GM23248 (cell line): Measurements from ENCODE around the gene TREX2. TPM values are rescaled to one million over a fixed set of nuclear protein-coding genes. Genes with fewer than 3 reads are reported as not detected.

ENCODE experiments used
- DNase-seq: peaks from one replicate; pipeline ENCODE4 v3.0.0-alpha.2; 2015
- H2AFZ ChIP-seq: fragments of 200-600 bp; sonication (generic); 2 replicates; pipeline ENCODE4 v1.6.1; 2016; ENCODE audit warnings: antibody characterized with exemption
- H3F3A ChIP-seq: fragments of 200-600 bp; sonication (generic); 2 replicates; pipeline ENCODE4 v1.6.1; 2016; ENCODE audit warnings: mild to moderate bottlenecking, antibody characterized with exemption, mixed run types; ENCODE audit not compliant: insufficient read depth
- H3K27ac ChIP-seq: fragments of 200-600 bp; sonication (generic); 2 replicates; pipeline ENCODE4 v1.5.1; 2016; ENCODE audit warnings: mild to moderate bottlenecking
- H3K27me3 ChIP-seq: fragments of 200-600 bp; sonication (generic); replicated peaks from 2 replicates; pipeline ENCODE4 v1.6.1; 2016; ENCODE audit warnings: mild to moderate bottlenecking; ENCODE audit not compliant: insufficient read depth
- H3K36me3 ChIP-seq: fragments of 200-600 bp; sonication (generic); 2 replicates; pipeline ENCODE4 v1.6.1; 2016; ENCODE audit warnings: low read depth, mild to moderate bottlenecking
- H3K4me1 ChIP-seq: fragments of 200-600 bp; sonication (generic); 2 replicates; pipeline ENCODE4 v1.6.1; 2016; ENCODE audit warnings: mild to moderate bottlenecking; ENCODE audit not compliant: insufficient read depth
- H3K4me2 ChIP-seq: fragments of 200-600 bp; sonication (generic); one replicate; pipeline ENCODE4 v1.6.1; 2016; ENCODE audit warnings: mild to moderate bottlenecking; ENCODE audit not compliant: unreplicated experiment
- H3K4me3 ChIP-seq: fragments of 200-600 bp; sonication (generic); 2 replicates; pipeline ENCODE4 v1.5.1; 2016; ENCODE audit warnings: mild to moderate bottlenecking
- H3K79me2 ChIP-seq: fragments of 200-600 bp; sonication (generic); 2 replicates; pipeline ENCODE4 v1.6.1; 2016; ENCODE audit warnings: mild to moderate bottlenecking; ENCODE audit not compliant: insufficient read depth
- H3K9ac ChIP-seq: fragments of 200-600 bp; sonication (generic); 2 replicates; pipeline ENCODE4 v1.6.1; 2016; ENCODE audit warnings: mild to moderate bottlenecking
- H3K9me2 ChIP-seq: fragments of 200-600 bp; sonication (generic); 2 replicates; pipeline ENCODE4 v1.6.1; 2016; ENCODE audit warnings: mixed run types, mild to moderate bottlenecking, moderate library complexity; ENCODE audit not compliant: insufficient read depth
- H3K9me3 ChIP-seq: fragments of 200-600 bp; sonication (generic); one replicate; pipeline ENCODE4 v1.6.1; 2017; ENCODE audit warnings: low read depth
- H4K20me1 ChIP-seq: fragments of 200-600 bp; sonication (generic); 2 replicates; pipeline ENCODE4 v1.6.0; 2016; ENCODE audit not compliant: insufficient read depth
- EZH2 ChIP-seq: fragments of 200-600 bp; sonication (generic); IDR thresholded peaks from 2 replicates; pipeline ENCODE4 v1.6.1; 2018; ENCODE audit warnings: antibody characterized with exemption, mild to moderate bottlenecking; ENCODE audit not compliant: insufficient read depth, poor library complexity, severe bottlenecking
- EZH2phosphoT487 ChIP-seq: fragments of 200-600 bp; sonication (generic); IDR thresholded peaks from 2 replicates; pipeline ENCODE4 v1.6.1; 2018; ENCODE audit warnings: antibody characterized with exemption, moderate library complexity, mild to moderate bottlenecking, low read depth; ENCODE audit not compliant: insufficient read depth
- WGBS, 2 experiments: methylation state at CpG; one replicate each; pipeline ENCODE4 v1.1.6; 2015 to 2017; ENCODE audit warnings: low lambda C conversion rate in 2 of 2, low coverage in 1 of 2; ENCODE audit errors: missing lambda C conversion rate in 2 of 2; 5-methylcytosine and 5-hydroxymethylcytosine counted together
- in situ Hi-C: fragments of 300-500 bp; cut with MboI; formaldehyde crosslinking; loops from 2 replicates; pipeline ENCODE4 v1.15.0; 2020
- polyA plus RNA-seq: library from polyadenylated mRNA; unstranded; fragments of >200 nt; fragmentation: Nextera tagmentation; extraction: Ambion mirVana; gene quantifications from 2 replicates; pipeline ENCODE4 v1.2.1, GENCODE V29; 2016
- total RNA-seq: library from RNA; depleted of rRNA; stranded (reverse); fragments of >200 nt; shearing (Covaris generic); gene quantifications from 2 replicates; pipeline ENCODE4 v1.2.3, GENCODE V29; 2014

Gene TREX2
- total and polyA plus RNA-seq, 2 experiments from 2014 or later, result 0.24 to 0.76 TPM

DNA sequence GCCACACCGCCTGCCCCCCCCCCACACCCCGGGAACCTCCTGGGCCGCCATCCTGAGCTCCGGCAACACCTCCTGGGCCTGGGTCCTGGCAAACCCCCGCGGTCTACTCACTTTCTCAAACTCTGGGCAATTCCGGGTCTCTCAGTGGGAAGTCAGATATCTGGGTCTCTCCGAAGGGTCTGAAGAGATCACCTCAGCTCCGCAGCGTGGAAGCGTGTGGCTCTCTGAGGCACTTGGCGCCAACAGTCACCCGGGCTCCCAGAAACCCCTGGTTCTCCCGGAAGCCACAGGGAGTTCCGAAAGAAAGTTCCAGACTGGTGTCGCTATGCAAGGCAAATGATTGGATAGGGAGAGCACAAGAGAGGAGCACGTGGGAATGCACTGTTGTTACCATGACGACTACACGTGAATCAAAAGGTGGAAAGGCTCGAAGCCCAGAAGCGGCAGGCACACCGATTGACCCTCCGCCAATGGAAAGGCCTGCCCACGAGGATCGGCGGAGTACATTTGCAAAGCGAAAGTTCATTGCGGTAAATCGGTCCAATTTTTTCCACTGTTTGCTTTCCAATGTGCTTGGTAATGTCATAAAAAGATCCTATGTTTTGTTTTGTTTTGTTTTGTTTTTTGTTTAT is 44.6 kb downstream of the TREX2 start, which contains the start of gene PNMA6E:
Gene PNMA6E (minus strand): TSS at position 218 of the 632 bp plus-strand sequence. CDS start 2,501 bp downstream, outside the sequence.
- DNase-seq, result no peak
- Histone ChIP-seq H3K36me3 (no peaks in the 10 kb centered on the region), H4K20me1 (no peaks in the 10 kb centered on the region), H3K79me2 (no peaks in the 10 kb centered on the region), H3K4me1 (no peaks in the 10 kb centered on the region), H3K9me3 (no peaks in the 10 kb centered on the region), H3K27ac (no peak within 1 kb of the TSS), H3K4me3 (no peak within 1 kb of the TSS), H3K4me2 (no peak within 1 kb of the TSS), H3F3A (no peaks in the 10 kb centered on the region), H3K9me2 (no peaks in the 10 kb centered on the region), H3K27me3 (no peaks in the 10 kb centered on the region), H3K9ac (no peak within 1 kb of the TSS), H2AFZ (no peak within 1 kb of the TSS)
- 92 to 93% methylated on average over 20 to 27 of the region's 29 CpGs for WGBS, 2 experiments
- in situ Hi-C loops, result no loop called here
- no peak for TF ChIP-seq EZH2

GRCh38 chrX:153400146-153401132 is 45.4 kb downstream of the TREX2 start:
- Histone ChIP-seq H3K9ac (no peak overlapping the region), H3K27me3 (no peaks in the 10 kb centered on the region), H3K4me1 (no peaks in the 10 kb centered on the region), H3K27ac (no peak overlapping the region), H2AFZ (no peak overlapping the region), H3K36me3 (no peaks in the 10 kb centered on the region), H3K9me3 (no peaks in the 10 kb centered on the region), H3F3A (no peaks in the 10 kb centered on the region), H3K4me3 (no peak overlapping the region), H3K79me2 (no peaks in the 10 kb centered on the region), H4K20me1 (no peaks in the 10 kb centered on the region), H3K9me2 (no peaks in the 10 kb centered on the region), H3K4me2 (no peak overlapping the region)
- 43 to 79% methylated on average over 3 to 57 of the region's 60 CpGs for WGBS, 2 experiments
- DNase-seq, result peak; percentile 24
- TF ChIP-seq EZH2 (no peak), EZH2phosphoT487 (no peak)
- in situ Hi-C loops, result no loop called here

- DNase-seq, result no peak
- TF ChIP-seq EZH2phosphoT487 (no peak), EZH2 (no peak)
- H3K4me1 ChIP-seq, result no peaks in the 10 kb centered on the region
- WGBS, 2 experiments, result 75 to 85% methylated on average over 6 to 14 of the region's 17 CpGs
- no peaks in the 10 kb centered on the region for H3K9me2 ChIP-seq
- no peaks in the 10 kb centered on the region for H4K20me1 ChIP-seq
- in situ Hi-C loops, result no loop called here
- H3K4me3 ChIP-seq, result no peak overlapping the region
- H3K79me2 ChIP-seq, result no peaks in the 10 kb centered on the region
- H3F3A ChIP-seq, result no peaks in the 10 kb centered on the region
- no peak overlapping the region for H3K4me2 ChIP-seq
- no peak overlapping the region for H3K9ac ChIP-seq
- H3K9me3 ChIP-seq, result no peaks in the 10 kb centered on the region
- no peaks in the 10 kb centered on the region for H3K27me3 ChIP-seq
- H3K27ac ChIP-seq, result no peak overlapping the region
- H3K36me3 ChIP-seq, result no peaks in the 10 kb centered on the region
- no peak overlapping the region for H2AFZ ChIP-seq
Observed at GRCh38 chrX:153398275-153398960, 47.4 kb downstream of the TREX2 start.

DNA sequence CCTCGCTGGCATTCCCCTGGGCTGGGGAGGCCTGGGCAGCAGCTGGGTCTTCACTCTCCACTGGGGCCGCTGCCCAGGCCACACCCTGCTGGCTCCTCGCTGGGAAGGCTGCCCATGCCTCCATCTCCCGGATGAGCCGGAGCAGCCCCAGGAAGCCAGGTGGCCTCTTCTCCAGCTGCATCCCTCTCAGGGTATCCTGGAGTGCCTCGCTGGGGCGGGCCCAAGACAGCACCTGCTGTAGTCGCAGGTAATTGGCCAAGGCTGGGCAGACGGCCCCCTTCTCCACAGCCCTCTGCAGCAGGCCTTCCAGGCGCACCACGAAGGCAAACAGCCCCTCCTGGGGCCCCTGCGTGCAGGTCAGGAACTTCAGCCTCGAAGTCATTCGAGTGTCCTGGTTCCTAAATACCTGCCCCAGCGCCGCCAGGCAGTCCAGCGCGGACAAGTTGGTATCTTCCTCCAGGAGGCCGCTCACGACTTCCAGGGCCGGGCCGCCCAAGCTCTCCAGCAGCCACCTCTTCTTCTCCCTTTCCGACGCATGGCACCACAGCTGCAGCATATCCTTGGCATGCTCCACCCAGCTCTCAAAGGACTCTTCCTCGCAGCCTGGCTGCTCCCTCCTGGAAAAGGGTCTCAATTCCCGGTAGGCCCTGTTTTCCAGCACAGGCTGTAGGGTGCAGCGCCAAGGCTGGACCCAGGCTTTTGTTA is 48.4 kb downstream of the TREX2 start:
- Histone ChIP-seq H3K9me3 (no peaks in the 10 kb centered on the region), H2AFZ (no peak overlapping the region), H4K20me1 (no peaks in the 10 kb centered on the region), H3K9ac (no peak overlapping the region), H3F3A (no peaks in the 10 kb centered on the region), H3K9me2 (no peaks in the 10 kb centered on the region), H3K27me3 (no peaks in the 10 kb centered on the region), H3K4me2 (no peak overlapping the region), H3K4me1 (no peaks in the 10 kb centered on the region), H3K79me2 (no peaks in the 10 kb centered on the region), H3K27ac (no peak overlapping the region), H3K36me3 (no peaks in the 10 kb centered on the region), H3K4me3 (no peak overlapping the region)
- TF ChIP-seq EZH2phosphoT487 (no peak), EZH2 (no peak)
- WGBS, 2 experiments, result 58 to 63% methylated on average over 11 to 25 of the region's 27 CpGs
- no peak for DNase-seq
- in situ Hi-C loops, result no loop called here
